HG02870 (cell line): ENCODE measurements around the gene PPEF2.

Source experiments
- ATAC-seq: cut with Tn5 transposase; IDR thresholded peaks from one replicate; pipeline ENCODE4 v1.9.1; 2021; ENCODE audit warnings: mild to moderate bottlenecking, moderate library complexity; ENCODE audit not compliant: unreplicated experiment

Gene PPEF2

GRCh38 chr4:75834095-75834771 lies 68.0 kb downstream of the PPEF2 start:
- no peak for ATAC-seq

GRCh38 chr4:75831856-75832405 lies 70.3 kb downstream of the PPEF2 start:
- no peak for ATAC-seq

- no peak for ATAC-seq
Observed at GRCh38 chr4:75830906-75831305, 71.3 kb downstream of the PPEF2 start.

GRCh38 chr4:75823812-75824211 lies 78.4 kb downstream of the PPEF2 start:
- no peak for ATAC-seq

GRCh38 chr4:75822416-75822815 lies 79.8 kb downstream of the PPEF2 start:
- no peak for ATAC-seq

DNA sequence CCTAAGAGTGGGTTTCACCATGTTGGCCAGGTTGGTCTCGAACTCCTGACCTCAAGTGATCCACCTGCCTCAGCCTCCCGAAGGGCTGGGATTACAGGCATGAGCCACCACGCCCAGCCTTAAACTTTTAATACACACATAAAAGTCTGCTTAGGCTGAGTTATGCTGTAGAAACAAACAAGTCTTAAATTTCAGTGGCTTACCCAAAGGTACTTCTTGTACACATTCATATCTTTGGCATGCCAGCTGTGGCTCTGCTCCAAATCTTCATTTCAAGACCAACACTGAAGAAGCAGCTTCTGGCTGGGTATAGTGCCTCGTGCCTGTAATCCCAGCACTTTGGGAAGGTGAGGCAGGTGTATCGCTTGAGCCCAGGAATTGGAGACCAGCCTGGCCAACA lies 80.3 kb downstream of the PPEF2 start:
- no peak for ATAC-seq

DNA sequence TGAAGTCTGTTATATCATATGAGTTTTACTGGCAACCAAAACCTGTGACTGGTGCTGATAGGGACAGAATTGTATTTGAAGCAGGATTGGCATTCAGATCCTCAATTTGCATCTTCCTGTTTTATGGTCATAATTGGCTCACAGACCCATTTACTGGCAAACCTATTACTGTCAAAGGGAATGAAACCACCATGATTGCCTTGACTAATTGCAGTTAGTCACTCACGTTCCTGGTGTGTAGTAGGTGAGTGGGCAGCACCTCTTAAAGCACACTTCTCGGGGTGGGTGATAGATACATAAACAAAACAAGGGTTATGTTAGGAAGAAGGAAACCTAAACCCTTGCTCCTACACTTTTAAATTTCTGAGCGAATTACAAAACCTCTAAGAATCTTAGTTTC lies 81.0 kb downstream of the PPEF2 start:
- no peak for ATAC-seq

DNA sequence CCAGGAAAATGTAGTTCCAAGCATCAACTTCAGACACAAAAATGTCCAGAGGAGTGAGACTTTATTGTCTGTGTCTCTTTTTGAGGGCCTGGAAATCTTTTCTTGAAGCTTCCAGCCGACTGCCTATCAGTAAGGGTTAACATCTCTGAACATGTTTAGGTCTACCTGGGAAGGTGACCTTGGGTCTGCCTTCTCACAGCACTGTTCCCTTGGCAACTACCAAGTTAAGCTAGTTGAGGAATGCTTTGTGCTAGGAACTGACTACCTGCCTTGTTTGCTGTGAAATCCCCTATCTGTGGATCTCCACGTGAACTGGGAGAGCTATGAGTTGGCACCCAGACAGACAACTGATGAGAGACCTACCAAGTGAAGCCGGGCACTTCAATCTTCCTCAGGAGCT lies 81.6 kb downstream of the PPEF2 start:
- ATAC-seq: no peak

GRCh38 chr4:75820197-75820596 lies 82.1 kb downstream of the PPEF2 start:
- no peak for ATAC-seq

DNA sequence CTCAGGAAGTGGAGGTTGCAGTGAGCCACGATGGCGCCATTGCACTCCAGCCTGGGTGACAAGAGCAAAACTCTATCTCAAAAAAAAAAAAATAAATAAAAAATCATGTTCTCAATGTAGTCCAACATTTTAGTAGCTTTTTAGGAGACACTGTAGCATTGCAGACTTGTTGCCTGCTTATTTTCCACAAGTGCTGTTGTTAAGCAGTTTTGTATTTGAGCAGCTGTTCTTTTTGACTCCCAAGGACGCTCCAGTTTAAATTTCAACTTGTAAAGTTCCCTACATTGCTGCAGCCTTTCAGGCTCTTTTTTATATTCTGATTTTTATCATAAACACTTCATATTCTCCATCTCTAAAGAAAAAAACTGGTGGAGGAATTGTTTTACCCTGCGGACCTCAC lies 83.1 kb downstream of the PPEF2 start:
- ATAC-seq: no peak

DNA sequence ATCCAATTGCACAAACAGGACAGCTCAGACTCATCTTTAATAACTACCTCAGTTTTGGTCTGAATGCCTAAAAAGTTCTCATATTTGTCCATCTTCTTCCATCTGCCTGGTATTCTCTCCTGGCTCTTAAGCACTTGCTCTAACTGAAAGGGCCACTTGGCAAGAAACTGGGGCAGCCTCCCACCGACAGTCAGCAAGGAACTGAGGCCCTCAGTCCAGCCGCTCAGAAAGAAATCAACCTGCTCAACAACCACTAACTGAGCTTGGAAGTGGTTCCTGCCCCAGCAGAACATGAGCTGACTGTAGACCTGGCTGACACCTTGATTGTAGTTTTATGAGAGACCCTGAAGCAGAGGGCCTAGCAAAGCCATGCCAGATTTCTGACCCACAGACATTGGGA lies 84.4 kb downstream of the PPEF2 start:
- ATAC-seq: no peak
